HG03469 (cell line): ENCODE measurements around the gene FBRS.
"Not testable (repeated sequence)": the region's sequence is repeated elsewhere in the genome, so short reads cannot be mapped to it uniquely, and the experiment has no call there.

Source experiments
- ATAC-seq: cut with Tn5 transposase; IDR thresholded peaks from one replicate; pipeline ENCODE4 v1.9.1; 2021; ENCODE audit warnings: mild to moderate bottlenecking, moderate library complexity, moderate number of reproducible peaks; ENCODE audit not compliant: unreplicated experiment

FBRS gene

DNA sequence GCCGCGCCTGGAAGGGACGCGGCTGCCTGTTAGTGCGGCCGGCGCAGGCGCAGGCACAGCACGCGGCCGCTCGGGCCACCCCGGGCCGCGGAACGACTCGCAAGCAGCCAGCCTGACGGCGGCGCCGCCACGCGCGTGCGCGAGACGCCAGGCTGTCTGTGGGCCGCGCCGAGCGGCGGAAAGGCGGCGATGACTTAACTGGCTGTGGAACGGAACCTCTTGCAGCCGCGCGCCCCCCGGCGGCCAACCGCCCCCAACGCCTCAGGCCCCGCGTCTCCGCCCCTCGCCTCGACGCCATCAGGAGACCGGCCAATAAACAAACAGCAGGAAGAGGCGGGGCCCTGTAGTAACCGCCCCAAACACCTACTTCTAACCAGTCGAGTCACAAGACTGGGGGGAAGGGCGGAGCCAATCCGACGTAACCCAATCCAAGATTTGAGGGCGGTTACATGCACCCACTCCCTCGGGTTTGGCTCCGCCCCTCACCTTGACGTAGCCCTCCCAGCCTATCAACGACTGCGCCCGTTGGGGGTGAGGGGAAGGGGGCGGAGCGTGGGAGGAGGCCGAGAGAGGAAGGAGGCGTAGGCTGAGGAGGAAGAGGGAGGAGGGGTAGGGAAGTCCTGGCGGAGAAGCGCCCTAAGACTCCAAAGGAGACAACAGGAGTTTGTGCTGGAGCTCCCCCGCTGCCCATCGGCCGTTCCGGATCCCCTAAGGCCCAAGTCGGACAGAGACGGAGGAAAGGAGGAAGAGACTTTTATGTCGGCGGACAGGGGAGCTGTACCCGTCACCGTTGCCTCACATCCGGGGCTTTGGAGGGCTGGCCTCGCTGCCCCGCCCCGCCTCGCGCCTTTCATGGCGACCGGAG is at the start of gene FBRS:
FBRS (plus strand) TSS at position 566 of the 865 bp plus-strand sequence. CDS start 1,088 bp downstream, outside the sequence.
- peak; percentile 49 for ATAC-seq

DNA sequence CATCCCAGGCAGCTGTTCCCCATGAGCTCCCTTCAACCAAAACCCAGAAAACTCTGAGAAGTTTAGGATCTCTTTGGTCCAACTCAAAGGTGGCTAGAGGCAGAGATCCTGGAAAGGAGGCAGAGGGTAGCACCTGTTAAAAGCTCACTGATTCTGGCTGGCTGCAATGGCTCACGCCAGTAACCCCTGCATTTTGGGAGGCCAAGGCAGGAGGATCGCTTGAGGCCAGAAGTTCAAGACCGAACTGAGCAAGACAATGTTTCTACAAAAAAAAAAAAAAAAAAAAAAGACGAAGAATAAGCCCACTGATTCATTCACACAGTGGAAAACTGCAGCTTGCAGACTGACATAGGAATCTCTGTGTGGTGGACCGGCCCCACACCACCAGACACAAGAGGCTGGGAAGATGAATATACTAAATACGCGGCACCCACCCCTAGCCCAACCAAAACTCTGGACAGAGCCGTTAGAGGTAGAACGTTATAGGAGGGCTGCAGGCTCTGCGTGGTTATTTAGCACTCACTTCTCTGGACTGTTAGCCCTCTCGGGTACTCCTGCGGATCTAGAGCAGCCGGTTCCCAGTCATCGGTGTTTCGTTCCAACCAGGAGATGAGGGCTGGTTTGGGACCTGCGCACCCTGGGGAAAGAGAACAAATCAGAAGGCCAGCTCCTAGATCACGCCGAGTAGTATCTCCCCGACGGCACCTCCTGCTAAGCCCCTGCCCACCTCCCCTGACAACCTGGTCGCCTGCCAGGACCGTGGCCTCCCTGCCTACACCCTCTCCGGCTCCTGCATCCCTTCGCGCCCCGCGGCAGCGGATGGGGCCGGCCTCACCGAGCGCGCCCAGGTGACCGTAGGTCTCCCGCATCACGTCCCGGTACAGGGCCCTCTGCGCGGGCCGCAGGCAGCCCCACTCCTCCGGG is 49.0 kb upstream of the FBRS start:
- peak; percentile 9 for ATAC-seq

DNA sequence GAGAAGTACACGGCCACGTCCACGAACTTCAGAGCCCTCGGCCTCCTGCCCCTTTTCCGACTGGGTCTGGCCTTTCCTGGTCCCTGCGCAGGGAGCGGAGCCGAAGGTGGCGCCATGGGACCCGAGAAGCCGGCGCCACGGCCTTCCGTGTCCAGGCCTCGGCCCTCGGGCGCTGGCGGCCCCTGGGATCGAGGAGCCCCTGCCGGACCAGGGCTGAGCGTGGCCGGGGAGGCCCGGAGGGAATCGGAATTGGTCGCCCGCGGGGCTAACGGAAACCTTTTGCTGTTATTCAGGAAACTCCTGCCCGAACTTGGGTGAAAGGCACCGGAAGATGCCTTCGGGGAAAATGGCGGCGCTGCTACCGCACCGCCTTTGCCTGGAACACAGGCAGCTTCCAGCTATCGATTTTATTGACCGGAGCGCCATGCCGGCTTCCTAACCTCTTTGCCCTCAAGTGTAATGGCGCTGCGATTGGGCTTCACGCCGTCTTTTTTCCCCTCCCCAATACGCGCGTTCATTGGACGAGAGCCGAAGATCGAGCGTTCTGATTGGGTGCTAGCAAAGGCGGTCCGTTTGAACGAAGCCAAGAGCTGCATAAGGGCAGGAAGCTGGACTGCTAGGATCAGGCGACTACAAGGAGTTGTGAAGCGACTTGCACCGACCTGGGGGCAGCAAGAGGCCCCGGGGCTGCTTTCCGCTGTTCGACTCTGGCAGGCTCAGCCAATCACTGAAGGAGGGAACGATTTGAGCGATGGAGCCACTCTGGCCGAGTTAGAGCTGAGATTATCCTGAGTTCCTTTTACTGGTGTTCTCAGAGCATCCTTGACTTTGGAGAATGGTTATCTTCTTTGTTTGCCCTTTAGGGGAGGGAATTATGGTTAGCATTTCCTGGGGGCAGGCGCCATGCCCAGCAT is 48.0 kb upstream of the FBRS start, which contains the start of gene ZNF689:
ZNF689 (minus strand) TSS at position 464 of the 914 bp plus-strand sequence; CDS start at position 116, 348 bp downstream.
- peak; percentile 58 for ATAC-seq

DNA sequence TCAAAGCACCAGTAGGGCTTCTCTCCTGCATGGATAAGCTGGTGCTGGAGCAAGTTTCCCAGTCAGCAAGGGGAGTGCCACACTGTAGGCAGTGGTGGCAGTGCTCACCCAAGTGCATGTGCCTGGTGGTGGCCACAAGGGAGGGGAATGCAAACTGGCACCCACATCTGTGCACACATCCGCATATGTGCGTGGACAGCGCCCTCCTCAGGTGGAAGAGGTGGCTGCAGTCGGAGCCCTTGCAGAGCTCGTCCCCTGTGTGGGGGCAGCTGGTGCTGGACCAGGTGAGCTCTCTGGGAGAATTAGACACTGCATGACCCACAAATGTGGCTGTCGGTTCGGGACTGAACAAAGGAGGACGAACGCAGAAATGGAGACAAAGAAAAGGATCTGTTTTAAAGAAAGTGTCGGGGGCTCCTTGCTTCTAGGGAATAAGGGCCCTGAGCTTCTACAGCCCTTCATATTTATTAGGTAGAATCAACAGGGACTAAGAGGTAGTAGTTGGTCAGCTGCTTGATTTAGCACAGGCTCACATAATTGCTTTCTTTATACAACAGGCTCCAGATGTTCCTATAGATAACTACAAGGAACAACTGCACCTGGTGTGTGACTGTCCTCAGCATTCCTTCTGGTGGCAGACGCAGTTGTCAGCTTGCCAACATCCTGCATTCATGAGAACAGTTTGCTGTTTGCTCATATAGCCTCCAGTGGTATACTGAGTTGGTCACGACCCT is 42.7 kb upstream of the FBRS start:
- ATAC-seq = no peak

DNA sequence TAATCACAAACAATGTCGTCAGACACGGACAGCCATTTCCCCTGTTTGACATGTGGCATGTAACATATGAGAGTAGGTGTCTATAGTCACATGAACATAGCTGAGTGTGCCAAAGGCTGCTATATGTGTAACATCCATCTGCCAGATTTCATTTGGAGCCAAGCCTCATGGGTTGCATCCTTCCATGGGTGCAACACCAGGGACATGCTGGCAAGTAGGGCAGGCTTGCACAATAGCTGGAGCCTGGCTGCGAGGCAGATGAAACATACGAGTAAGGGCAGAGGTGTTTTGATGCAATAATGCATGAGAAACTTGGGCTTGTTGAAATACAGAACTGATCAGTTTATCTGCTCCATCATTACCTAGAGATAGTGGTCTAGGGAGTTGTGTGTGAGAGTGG is 39.0 kb upstream of the FBRS start:
- no peak for ATAC-seq

DNA sequence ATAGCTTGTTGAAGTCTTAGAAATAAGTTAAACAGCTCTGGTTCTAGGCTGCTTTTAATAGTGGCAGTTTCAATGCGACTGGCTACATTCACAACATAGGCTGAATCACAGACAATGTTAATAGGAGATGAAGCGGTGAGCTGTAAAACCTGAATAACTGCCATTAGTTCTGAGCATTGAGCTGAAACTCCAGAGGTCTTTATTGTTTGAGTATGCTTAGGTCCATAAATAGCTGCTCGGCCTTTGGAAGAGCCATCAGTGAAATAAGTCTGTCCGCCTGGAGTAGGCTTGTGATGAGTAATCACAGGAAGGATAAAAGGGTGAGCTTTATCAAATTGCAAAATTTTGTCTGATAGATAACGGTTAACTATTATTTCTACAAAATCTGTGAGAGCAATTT is 38.6 kb upstream of the FBRS start:
- ATAC-seq = no peak

DNA sequence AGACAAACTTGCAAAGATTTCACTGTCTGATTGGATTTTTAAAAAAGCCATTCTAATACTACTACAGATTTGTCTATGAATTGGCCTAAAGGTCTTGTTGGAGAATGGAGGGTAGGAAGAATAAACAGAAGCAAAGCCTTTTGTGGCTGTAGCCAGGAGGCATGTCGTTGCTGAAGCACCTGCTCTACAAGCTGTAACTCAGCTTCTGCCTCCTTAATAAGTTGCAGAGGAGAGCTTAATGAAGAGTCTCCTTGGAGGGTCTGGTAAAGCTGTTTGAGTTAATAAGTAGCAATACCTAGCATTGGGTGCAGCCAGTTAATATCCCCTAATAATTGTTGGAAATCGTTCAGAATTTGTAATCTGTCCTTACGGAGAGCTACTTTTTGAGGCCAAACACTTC is 38.1 kb upstream of the FBRS start:
- no peak for ATAC-seq

DNA sequence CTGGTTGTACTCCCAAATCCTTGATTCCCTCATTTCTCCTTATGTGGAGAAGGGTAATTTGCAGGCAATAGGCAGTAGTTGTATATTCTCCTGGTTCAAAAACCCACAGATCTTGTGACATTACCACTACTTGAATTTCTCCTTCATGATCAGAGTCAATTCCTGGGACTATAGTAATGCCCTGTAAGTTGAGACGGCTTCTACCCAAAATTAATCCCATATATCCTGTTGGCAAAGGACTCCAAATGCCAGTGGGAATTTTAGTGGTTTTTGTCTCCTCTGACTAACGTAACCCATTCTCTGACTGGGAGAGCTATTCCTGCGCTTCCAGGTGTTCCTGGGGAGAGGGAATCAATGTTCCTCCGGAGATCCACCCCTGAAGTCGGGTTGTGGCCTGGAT is 36.5 kb upstream of the FBRS start:
- ATAC-seq = no peak

DNA sequence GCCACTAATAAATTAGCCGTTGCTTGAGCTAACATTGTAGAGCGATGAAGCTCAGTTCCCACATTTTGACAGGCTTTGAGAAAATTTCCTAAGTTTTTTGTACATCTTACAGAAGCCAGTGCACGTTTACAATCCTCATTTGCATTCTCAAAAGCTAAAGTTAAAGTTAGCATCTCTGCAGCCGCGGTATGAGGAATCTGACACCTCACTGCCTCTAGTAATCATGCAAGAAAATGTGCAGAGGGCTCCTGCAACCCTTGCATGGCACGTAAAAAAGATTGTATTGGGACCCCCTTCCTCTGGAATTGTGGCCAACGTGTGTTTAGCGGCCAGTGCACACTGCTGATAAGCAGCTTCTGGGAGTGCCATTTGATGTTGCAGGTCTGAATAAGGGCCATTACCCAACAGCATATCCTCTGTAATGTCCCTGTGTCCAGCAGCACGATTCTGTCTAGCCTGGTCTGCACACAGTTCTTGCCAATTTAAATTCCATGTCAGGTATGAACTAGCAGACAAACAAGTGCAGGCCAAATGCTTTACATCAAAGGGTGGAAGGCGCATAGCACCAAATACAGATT is 35.7 kb upstream of the FBRS start:
- no peak for ATAC-seq

DNA sequence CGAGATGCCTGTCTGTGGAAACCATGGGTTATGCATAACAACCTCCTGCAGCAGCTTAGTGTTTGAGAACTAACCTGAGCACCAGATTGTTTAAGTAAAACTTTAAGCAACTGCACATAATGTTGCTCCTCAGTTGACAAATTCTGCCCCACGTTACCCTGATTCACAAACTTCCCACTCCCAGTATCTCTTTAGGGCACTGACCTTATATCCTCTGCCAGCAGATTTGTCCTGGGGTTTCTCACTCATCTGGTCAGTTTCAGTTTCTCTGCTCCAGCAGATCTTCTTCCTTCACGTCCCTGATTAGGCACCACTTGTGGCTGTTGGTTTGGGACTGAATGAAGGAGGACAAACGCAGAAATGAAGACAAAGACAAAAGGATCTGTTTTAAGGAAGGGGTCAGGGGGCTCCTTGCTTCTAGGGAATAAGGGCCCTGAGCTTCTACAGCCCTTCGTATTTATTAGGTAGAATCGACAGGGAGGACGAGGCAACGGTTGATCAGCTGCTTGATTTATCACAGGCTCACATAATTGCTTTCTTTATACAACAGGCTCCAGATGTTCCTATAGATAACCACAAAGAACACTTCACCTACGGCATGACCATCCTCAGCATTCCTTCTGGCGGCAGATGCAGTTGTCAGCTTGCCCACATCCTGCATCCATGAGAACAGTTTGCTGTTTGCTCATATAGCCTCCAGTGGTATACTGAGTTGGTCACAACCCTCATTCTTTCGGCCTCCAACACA is 34.5 kb upstream of the FBRS start:
- no peak for ATAC-seq

DNA sequence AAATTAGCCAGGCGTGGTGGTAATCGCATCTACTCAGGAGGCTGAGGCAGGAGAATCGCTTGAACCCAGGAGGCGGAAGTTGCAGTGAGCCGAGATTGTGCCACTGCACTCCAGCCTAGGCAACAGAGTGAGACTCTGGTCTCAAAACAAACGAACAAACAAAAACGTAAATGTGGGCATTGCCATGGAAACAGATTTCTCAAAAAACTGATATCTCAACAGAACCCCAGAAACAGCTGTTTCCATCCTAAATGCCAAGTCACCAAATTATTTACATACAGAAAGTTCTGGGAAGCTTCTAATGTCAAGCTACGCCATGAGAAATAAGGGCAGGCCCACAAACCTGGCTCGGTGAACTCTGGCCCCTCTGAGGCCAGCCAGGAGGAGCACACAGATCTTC is 32.0 kb upstream of the FBRS start:
- ATAC-seq = no peak

DNA sequence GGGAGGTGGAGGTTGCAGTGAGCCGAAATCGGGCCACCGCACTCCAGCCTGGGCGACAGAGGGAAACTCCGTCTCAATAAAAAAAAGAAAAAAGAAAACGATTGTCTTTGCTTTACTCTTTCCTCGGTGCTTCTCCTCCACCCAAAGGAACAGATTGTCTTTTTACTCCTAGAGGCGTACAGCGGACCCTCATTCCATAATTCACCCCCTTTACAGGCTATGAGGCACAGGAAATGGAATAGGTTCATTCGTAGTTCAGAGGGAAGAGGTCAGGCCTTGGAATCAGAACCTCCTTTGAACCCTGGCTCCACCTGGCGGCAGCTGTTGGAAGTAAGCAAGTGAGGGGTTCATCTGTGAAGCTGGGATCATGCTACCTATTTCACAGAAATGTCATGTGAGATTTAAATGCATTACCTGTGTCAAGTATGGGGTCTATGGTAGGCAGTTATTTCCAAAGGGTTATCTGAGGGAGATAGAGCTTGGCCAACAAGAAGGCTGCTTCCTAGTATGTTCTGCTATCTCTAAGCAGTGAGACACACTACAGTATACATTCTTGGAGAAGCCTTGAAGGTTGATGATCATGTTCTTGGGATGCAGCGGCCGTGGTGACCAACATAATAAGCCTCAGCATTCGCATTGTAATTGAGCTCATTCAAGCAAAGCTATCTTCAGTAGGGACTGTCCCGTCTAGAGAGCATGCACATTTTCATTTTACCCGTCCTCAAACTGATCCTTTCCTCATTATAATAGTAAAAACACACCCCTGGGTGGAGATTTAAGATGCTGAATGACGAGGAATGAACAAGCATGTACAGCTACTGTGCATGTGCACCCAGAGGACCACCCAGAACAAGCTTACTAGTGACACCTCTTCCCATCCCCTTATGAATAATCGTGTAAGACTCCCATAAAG is 29.3 kb upstream of the FBRS start:
- ATAC-seq = no peak

DNA sequence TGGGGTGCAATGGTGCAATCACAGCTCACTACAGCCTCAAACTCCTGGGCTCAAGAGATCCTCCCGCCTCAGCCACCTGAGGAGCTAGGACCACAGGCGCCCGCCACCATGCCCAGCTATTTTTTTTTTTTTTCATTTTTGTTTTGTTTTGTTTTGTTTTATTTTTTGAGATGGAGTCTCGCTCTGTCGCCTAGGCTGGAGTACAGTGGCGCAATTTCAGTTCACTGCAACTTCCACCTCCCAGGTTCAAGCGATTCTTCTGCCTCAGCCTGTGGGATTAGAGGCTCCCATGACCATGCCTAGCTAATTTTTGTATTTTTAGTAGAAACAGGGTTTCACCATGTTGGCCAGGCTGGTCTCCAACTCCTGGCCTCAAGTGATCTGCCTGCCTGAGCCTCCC is 25.8 kb upstream of the FBRS start:
- not testable (repeated sequence) for ATAC-seq

DNA sequence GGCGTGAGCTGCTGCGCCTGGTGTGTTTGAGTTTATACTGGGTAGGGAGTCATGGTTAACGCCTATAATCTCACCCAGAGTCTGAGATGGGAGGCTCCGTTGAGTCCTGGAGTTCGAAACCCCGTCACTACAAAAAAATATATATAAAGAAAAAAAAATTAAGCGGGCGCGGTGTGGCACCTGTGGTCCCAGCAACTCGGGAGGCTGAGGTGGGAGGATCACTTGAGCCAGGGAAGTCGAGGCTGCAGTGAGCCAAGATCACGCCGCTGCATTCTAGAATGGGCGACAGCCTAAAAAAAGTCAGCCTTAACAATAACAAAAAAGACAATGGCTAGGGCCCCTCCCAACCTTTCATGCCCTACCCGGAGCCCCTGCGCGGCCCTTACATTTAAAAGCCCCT is 24.7 kb upstream of the FBRS start:
- no peak for ATAC-seq

DNA sequence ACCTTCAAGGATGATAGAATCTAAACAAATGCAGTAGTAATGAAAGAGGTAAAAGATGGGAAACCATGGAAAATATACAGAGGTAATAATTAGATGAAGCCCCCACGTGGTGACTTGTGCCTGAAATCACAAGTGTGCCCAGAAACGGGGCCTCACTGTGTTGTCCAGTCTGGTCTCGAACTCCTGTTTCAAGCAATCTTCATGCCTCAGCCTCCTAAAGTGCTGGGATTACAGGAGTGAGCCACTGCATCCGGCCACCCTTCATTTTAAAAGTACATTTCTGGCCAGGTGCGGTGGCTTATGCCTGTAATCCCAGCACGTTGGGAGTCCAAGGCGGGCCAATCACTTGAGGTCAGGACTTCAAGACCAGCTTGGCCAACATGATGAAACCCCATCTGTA is 21.6 kb upstream of the FBRS start:
- ATAC-seq = no peak

DNA sequence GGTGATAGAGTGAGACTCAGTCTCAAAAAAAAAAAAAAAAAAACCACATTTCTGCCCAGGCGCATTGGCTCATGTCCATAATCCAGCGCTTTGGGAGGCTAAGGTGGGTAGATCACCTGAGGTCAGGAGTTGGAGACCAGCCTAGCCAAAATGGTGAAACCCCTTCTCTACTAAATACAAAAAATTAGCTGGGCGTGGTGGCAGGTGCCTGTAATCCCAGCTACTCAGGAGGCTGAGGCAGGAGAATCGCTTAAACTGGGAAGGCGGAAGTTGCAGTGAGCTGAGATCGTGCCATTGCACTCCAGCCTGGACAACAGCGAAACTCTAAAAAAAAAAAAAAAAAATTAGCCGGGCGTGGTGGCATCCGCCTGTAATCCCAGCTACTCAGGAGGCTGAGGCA is 21.1 kb upstream of the FBRS start:
- ATAC-seq = not testable (repeated sequence)

DNA sequence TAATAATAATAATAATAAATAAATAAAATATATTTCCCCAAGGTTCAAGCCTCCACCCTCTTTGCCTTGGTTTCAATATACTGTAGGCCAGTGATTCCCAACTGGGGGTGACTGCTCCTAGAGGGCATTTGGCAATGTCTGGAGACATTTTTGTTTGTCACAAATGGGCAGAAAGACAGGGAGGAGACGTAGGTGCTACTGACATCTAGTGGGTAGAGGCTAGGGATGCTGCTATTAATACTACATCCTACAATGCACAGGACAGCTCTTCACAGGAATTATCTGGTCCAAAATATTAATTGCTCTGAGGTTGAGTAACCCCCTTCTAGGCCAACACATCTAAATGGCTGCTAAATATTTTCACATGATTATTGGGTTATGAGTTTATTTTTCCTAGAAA is 20.3 kb upstream of the FBRS start:
- no peak for ATAC-seq
